Large intestine (tissue), 3 donors: Measurements from ENCODE around the gene CARM1. TPM values are rescaled to one million over a fixed set of nuclear protein-coding genes. Genes with fewer than 3 reads are reported as not detected.

Experiments
- DNase-seq, 2 donors: peaks; one replicate each; pipeline versions ENCODE4 v3.0.0 to v3.0.0-alpha.2; 2013
- H3K27ac ChIP-seq: one replicate; pipeline ENCODE4 v1.5.1; 2013; ENCODE audit warnings: low read length
- H3K27me3 ChIP-seq: 2 replicates; pipeline ENCODE4 v1.6.1; 2013; ENCODE audit warnings: low read length; ENCODE audit not compliant: control insufficient read depth, insufficient read depth
- H3K36me3 ChIP-seq: 2 replicates; pipeline ENCODE4 v1.6.1; 2013; ENCODE audit warnings: low read length; ENCODE audit not compliant: control insufficient read depth, insufficient read depth
- H3K4me1 ChIP-seq: one replicate; pipeline ENCODE4 v1.6.1; 2013; ENCODE audit warnings: low read length; ENCODE audit not compliant: control insufficient read depth, insufficient read depth
- H3K4me3 ChIP-seq: one replicate; pipeline ENCODE4 v1.5.1; 2013; ENCODE audit warnings: low read length
- H3K9me3 ChIP-seq: one replicate; pipeline ENCODE4 v1.6.1; 2013; ENCODE audit warnings: mild to moderate bottlenecking, low read depth, low read length, moderate library complexity; ENCODE audit not compliant: control insufficient read depth
- WGBS: methylation state at CpG from one replicate; pipeline ENCODE4 v1.1.5; 2013; ENCODE audit warnings: low lambda C conversion rate; ENCODE audit not compliant: insufficient coverage; 5-methylcytosine and 5-hydroxymethylcytosine counted together
- polyA plus RNA-seq: library from polyadenylated mRNA; unstranded; fragments of 120-200 nt; gene quantifications from one replicate; pipeline ENCODE4 v1.2.1, GENCODE V29; 2013

Gene CARM1
- polyA plus RNA-seq, 1 donor: 44.6 TPM

DNA sequence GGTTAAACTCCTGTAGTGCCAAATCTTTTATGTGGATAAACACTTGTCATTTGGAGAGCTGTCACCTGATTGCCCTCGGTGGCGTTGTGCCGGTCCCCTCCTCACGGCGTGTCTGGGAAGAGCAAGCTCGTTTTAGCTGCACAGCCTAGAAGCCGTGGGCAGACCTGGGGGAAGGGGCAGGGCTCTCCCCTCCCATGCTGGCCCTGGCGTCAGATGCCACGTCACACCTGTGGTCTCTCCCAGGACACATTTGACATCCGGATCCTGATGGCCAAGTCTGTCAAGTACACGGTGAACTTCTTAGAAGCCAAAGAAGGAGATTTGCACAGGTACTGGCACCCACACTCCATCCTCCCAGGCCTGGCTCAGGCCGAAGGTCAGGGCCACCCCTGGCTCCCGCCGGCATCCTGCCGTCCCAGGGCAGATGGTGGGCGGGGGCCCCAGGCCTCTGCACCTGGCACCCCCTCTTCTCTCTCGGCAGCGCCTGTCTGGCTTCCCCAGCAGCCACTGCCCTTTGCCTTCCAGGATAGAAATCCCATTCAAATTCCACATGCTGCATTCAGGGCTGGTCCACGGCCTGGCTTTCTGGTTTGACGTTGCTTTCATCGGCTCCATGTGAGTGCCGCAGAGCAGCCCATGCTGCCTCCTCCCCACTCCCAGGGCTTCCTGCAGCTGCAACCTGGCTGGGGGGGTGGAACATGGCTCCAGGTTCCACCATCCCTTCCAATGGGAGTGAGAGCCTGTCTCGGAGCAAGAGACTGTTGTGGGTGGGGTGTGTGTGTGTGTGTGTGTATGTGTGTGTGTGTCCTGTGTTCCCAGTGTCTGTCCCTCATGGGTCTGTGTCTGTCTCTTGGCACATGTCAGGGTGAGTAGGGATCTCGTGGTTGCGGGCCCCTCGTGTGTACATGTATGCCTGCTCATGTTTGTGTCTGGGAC lies 48.3 kb downstream of the CARM1 start:
- Histone ChIP-seq H3K9me3 (no peaks in the 10 kb centered on the region), H3K4me3 (no peak overlapping the region), H3K4me1 (peaks cover 9% of the 10 kb centered on the region), H3K27ac (no peak overlapping the region), H3K36me3 (peaks cover 87% of the 10 kb centered on the region), H3K27me3 (no peaks in the 10 kb centered on the region)
- WGBS: no CpG with 5 or more reads among the region's 26 CpGs
- no peak for DNase-seq

DNA sequence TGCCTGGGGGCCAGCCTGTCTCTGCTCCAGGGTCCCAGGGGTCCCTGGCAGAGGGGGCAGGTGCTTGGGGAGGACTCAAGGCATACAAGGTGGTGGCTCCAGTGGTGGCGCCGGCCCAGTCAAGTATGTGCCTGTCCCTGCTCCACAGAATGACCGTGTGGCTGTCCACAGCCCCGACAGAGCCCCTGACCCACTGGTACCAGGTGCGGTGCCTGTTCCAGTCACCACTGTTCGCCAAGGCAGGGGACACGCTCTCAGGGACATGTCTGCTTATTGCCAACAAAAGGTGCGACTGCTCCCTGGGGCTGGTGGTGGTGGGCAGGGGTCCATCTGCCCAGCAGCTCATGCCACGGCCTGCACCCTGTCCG lies 48.9 kb downstream of the CARM1 start:
- H3K4me3 ChIP-seq: no peak overlapping the region
- H3K27ac ChIP-seq: no peak overlapping the region
- DNase-seq: no peak
- no peaks in the 10 kb centered on the region for H3K27me3 ChIP-seq
- H3K4me1 ChIP-seq: peaks cover 4% of the 10 kb centered on the region
- no CpG with 5 or more reads among the region's 10 CpGs for WGBS
- peaks cover 86% of the 10 kb centered on the region for H3K36me3 ChIP-seq
- no peaks in the 10 kb centered on the region for H3K9me3 ChIP-seq

DNA sequence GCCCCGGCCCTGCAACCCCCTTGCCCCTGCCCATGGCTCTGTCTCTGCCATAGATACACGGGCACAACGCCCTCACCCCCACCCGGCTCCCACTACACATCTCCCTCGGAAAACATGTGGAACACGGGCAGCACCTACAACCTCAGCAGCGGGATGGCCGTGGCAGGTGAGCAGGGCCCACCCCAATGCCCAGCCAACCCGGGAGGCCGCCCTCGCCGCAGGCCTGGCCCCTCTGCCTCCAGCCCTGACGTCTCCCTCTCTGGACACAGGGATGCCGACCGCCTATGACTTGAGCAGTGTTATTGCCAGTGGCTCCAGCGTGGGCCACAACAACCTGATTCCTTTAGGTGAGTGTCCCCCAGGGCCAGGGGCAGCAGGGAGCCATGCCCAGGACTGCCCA lies 49.4 kb downstream of the CARM1 start:
- Histone ChIP-seq H3K9me3 (no peaks in the 10 kb centered on the region), H3K4me1 (peaks cover 3% of the 10 kb centered on the region), H3K27ac (no peak overlapping the region), H3K4me3 (no peak overlapping the region), H3K36me3 (peaks cover 86% of the 10 kb centered on the region), H3K27me3 (no peaks in the 10 kb centered on the region)
- DNase-seq: no peak
- no CpG with 5 or more reads among the region's 16 CpGs for WGBS

DNA sequence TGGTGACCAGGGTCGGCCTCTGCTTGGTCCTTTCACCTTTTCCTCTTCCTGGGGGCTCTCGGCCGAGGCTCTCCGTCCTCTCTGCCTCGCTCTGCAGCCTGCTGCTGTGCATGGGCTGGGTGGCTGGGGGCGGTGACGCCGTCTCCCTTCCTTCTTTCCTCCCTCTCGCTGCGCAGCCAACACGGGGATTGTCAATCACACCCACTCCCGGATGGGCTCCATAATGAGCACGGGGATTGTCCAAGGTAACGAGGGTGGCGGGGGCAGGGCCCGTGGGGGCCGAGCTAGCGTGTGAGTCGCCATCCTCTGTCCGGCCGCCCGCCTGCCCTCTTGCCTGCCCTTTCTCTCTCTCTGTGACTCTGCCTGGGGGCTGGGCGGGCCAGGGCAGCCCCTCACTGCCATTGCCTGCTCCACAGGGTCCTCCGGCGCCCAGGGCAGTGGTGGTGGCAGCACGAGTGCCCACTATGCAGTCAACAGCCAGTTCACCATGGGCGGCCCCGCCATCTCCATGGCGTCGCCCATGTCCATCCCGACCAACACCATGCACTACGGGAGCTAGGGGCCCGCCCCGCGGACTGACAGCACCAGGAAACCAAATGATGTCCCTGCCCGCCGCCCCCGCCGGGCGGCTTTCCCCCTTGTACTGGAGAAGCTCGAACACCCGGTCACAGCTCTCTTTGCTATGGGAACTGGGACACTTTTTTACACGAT lies 50.0 kb downstream of the CARM1 start:
- H3K9me3 ChIP-seq: no peaks in the 10 kb centered on the region
- no peak for DNase-seq
- no peaks in the 10 kb centered on the region for H3K27me3 ChIP-seq
- no peaks in the 10 kb centered on the region for H3K4me1 ChIP-seq
- no peak overlapping the region for H3K27ac ChIP-seq
- no peak overlapping the region for H3K4me3 ChIP-seq
- WGBS: 76% methylated on average over 3 of the region's 43 CpGs
- H3K36me3 ChIP-seq: peaks cover 80% of the 10 kb centered on the region

DNA sequence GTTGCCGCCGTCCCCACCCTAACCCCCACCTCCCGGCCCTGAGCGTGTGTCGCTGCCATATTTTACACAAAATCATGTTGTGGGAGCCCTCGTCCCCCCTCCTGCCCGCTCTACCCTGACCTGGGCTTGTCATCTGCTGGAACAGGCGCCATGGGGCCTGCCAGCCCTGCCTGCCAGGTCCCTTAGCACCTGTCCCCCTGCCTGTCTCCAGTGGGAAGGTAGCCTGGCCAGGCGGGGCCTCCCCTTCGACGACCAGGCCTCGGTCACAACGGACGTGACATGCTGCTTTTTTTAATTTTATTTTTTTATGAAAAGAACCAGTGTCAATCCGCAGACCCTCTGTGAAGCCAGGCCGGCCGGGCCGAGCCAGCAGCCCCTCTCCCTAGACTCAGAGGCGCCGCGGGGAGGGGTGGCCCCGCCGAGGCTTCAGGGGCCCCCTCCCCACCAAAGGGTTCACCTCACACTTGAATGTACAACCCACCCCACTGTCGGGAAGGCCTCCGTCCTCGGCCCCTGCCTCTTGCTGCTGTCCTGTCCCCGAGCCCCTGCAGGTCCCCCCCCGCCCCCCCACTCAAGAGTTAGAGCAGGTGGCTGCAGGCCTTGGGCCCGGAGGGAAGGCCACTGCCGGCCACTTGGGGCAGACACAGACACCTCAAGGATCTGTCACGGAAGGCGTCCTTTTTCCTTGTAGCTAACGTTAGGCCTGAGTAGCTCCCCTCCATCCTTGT lies 50.7 kb downstream of the CARM1 start:
- DNase-seq: no peak
- Histone ChIP-seq H3K36me3 (peaks cover 75% of the 10 kb centered on the region), H3K4me1 (no peaks in the 10 kb centered on the region), H3K27ac (no peak overlapping the region), H3K9me3 (no peaks in the 10 kb centered on the region), H3K4me3 (no peak overlapping the region), H3K27me3 (no peaks in the 10 kb centered on the region)
- WGBS: 100% methylated on average over 1 of the region's 33 CpGs

DNA sequence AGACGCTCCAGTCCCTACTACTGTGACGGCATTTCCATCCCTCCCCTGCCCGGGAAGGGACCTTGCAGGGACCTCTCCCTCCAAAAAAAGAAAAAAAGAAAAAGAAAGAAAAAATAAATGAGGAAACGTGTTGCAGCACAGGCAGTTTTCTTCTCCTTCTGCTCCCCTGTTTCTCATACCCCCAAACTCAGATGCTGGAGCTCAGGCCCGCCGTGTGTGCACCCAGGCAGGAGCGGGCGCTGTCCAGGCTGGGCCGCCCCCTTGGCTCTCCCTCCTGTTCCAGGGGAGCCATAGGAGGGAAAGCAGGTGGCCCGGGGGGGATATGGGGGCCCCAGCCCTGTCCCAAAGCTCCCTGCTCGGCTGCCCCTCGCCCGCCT lies 51.3 kb downstream of the CARM1 start:
- DNase-seq: no peak
- no peak overlapping the region for H3K27ac ChIP-seq
- H3K27me3 ChIP-seq: no peaks in the 10 kb centered on the region
- 80% methylated on average over 2 of the region's 13 CpGs for WGBS
- H3K4me3 ChIP-seq: no peak overlapping the region
- H3K4me1 ChIP-seq: peaks cover 5% of the 10 kb centered on the region
- H3K9me3 ChIP-seq: no peaks in the 10 kb centered on the region
- H3K36me3 ChIP-seq: peaks cover 77% of the 10 kb centered on the region

DNA sequence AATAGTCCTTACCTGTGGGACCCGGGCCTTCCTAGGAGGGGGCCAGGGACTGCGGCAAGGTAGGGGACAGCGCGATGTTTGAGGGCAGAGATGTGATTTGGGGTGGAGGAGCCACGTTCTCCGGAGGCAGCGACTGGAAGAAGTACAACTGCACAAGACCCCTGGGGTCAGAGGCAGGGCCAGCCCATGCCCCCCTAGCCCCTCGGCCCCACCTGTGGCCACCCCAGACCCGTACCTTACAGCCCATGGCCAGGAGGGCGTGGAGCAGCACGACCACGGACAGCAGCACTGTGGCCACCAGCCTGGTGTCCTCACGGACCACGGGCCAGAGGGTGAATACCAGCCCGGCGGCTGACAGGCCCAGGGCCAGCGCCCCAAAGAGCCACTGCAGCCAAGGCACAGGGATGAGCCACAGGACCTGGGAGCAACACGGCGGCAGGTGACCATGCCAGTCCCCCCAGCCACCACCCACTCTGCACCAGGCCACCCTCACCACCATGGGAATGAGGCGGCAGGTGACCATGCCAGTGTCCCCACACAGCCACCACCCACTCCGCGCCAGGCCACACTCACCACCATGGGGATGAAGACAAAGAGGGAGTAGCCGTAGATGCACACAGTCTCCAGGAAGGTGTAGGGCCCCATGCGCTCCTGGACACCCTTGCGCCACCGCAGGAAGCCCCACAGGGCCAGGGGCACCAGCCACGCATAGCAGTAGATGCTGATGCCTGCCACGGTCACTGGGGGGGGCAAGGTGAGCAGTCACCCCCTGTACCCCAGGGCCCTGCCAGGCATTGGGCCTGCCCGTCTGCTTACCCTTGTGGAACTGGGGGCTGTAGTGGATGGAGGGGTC lies 52.1 kb downstream of the CARM1 start:
- WGBS: no CpG with 5 or more reads among the region's 29 CpGs
- Histone ChIP-seq H3K4me1 (peaks cover 8% of the 10 kb centered on the region), H3K27ac (no peak overlapping the region), H3K9me3 (no peaks in the 10 kb centered on the region), H3K4me3 (no peak overlapping the region), H3K27me3 (no peaks in the 10 kb centered on the region), H3K36me3 (peaks cover 71% of the 10 kb centered on the region)
- DNase-seq: no peak

DNA sequence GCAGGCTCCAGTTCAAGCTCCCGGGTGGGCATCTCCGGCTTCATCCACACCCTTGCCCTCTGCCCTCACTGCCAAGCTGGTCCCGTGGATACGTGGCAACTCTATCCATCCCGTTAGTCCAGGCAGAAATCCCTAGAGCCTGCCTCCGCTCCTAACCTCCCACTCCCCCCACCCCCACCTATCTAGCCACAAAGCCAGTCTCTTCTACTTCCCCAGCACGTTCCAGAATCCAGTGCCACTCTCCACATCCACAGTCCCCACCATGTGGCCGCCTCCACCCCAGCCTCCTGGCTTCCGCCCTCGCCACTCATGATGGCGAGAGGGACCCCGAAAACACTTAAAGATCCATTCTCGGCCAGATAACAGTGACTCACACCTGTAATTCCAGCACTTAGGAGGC lies 53.2 kb downstream of the CARM1 start:
- H3K27ac ChIP-seq: no peak overlapping the region
- no peaks in the 10 kb centered on the region for H3K9me3 ChIP-seq
- H3K27me3 ChIP-seq: no peaks in the 10 kb centered on the region
- DNase-seq: no peak
- peaks cover 9% of the 10 kb centered on the region for H3K4me1 ChIP-seq
- H3K4me3 ChIP-seq: no peak overlapping the region
- 83% methylated on average over 1 of the region's 13 CpGs for WGBS
- peaks cover 60% of the 10 kb centered on the region for H3K36me3 ChIP-seq

DNA sequence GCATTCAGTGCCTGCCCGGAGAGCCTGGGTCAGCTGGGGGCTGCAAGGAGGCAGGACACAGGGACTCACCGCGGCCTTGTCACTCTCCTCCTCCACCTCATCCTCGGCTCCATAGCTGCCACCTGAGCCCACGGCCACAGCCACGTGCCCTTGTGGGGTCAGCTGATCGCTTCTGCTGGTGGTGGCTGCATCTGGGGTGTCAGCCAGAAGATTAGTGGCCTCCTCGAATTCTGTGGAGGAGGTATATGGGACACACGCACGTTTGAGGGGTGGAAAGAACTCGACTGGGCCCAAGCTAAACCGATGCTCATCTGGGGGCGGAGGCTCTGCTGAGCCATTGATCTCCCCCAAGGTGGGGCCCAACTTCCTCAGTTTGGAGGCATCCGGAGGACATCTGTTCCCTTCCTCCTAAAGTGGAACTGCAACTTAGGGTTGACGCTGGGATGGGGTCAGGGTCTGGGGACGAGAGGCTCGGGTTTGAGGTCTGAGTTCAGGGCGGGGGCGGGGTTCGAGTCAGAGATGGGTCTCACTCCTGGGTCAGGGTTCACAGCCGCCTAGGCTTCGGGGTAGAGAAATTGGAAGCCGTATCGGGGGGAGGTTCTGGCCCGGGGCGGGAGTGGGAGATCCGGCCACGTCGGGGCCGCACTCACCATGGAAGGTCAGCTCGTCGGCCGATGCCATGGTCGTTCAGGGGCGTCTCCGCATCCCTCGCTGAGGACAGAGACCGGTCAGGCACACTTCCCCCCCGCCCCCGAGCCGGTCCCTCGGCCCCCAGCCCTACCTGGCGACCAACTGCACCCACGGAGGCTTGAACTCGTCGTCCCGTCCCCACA lies 56.6 kb downstream of the CARM1 start:
- no CpG with 5 or more reads among the region's 47 CpGs for WGBS
- H3K4me1 ChIP-seq: peaks cover 22% of the 10 kb centered on the region
- H3K4me3 ChIP-seq: peak overlapping the region; percentile 86
- peaks cover 34% of the 10 kb centered on the region for H3K36me3 ChIP-seq
- H3K27ac ChIP-seq: no peak overlapping the region
- no peaks in the 10 kb centered on the region for H3K9me3 ChIP-seq
- peak in 1 of 2 donors; percentile 37 for DNase-seq
- no peaks in the 10 kb centered on the region for H3K27me3 ChIP-seq
